A673 (cell line): ENCODE results near the gene CRYAA.
"Not testable (repeated sequence)": the region's sequence is repeated elsewhere in the genome, so short reads cannot be mapped to it uniquely, and the experiment has no call there.

Experiments
- EZH2 ChIP-seq: fragments of 200-600 bp; sonication (generic); IDR thresholded peaks from 2 replicates; pipeline ENCODE4 v1.6.1; 2017; ENCODE audit warnings: borderline replicate concordance, low read depth, mild to moderate bottlenecking, mixed read lengths, antibody characterized with exemption, low read length; ENCODE audit not compliant: poor library complexity, severe bottlenecking
- TF ChIP-seq, protein P1 (sequence below): fragments of 300-800, 200-600 bp; sonication (generic); conservative IDR thresholded peaks from 2 replicates; pipeline ENCODE4 v1.5.1; 2017; ENCODE audit warnings: low read depth, mild to moderate bottlenecking, antibody characterized with exemption, low read length, moderate library complexity, mixed read lengths

- TF ChIP-seq, protein P1, sequence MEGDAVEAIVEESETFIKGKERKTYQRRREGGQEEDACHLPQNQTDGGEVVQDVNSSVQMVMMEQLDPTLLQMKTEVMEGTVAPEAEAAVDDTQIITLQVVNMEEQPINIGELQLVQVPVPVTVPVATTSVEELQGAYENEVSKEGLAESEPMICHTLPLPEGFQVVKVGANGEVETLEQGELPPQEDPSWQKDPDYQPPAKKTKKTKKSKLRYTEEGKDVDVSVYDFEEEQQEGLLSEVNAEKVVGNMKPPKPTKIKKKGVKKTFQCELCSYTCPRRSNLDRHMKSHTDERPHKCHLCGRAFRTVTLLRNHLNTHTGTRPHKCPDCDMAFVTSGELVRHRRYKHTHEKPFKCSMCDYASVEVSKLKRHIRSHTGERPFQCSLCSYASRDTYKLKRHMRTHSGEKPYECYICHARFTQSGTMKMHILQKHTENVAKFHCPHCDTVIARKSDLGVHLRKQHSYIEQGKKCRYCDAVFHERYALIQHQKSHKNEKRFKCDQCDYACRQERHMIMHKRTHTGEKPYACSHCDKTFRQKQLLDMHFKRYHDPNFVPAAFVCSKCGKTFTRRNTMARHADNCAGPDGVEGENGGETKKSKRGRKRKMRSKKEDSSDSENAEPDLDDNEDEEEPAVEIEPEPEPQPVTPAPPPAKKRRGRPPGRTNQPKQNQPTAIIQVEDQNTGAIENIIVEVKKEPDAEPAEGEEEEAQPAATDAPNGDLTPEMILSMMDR = not testable (repeated sequence)
- TF ChIP-seq EZH2 = not testable (repeated sequence)
Measured at GRCh38 chr21:43146637-43147036, 22.2 kb upstream of the CRYAA start.
